ENCODE measurements around the gene BST2. TPM values are rescaled to one million over a fixed set of nuclear protein-coding genes. Genes with fewer than 3 reads are reported as not detected.

BST2 gene
- total RNA-seq, 2 experiments from 2014 or later: 16.1 to 16.8 TPM

GRCh38 chr19:17421942-17422341 is 16.5 kb upstream of the BST2 start:
- Mint-ChIP-seq H3K4me1 (ENCODE audit: low read depth) (peaks cover 19% of the 10 kb centered on the region), H3K36me3 (ENCODE audit: low read depth) (peaks cover 14% of the 10 kb centered on the region), H3K27ac (no peak overlapping the region), H3K9me3 (no peaks in the 10 kb centered on the region), H3K27me3 (no peaks in the 10 kb centered on the region), H3K4me3 (peak overlapping the region; percentile 28)
- ATAC-seq (ENCODE audit: poor library complexity) (no peak), DNase-seq (no peak)
- Histone ChIP-seq H3K27ac (ENCODE audit: low read depth in 1 of 2, low read length in 2 of 2) (no peak overlapping the region), H3K4me3 (ENCODE audit: low read length) (no peak overlapping the region), H3K27me3 (ENCODE audit: control insufficient read depth in 1 of 2, insufficient read depth in 2 of 2, low read length in 2 of 2) (no peaks in the 10 kb centered on the region), H3K4me1 (ENCODE audit: insufficient read depth, low read length) (peaks cover 27% of the 10 kb centered on the region), H3K36me3 (ENCODE audit: insufficient read depth, low read length) (peaks cover 13% of the 10 kb centered on the region), H3K9me3 (ENCODE audit: control insufficient read depth in 1 of 2, insufficient read depth in 1 of 2, low read length in 2 of 2) (no peaks in the 10 kb centered on the region)
- ChIA-PET CTCF (no interaction called here), POLR2A (no interaction called here)
- no peak for TF ChIP-seq CTCF (IDR thresholded peaks at IDR 0.05)
- intact Hi-C loops (cut with DNase I, micrococcal nuclease): loop anchor here in 1 of 2 experiments (2.0 kb wide), 1 partner anchor 47 kb away; no protein-coding TSS in a partner anchor

- H3K9me3 ChIP-seq (ENCODE audit: control insufficient read depth in 1 of 2, insufficient read depth in 1 of 2, low read length in 2 of 2): no peaks in the 10 kb centered on the region
- ChIA-PET POLR2A (interaction anchor here (1.6 to 1.9 kb wide), 4 partner anchors 14 to 153 kb away, joined by 4 to 26 read pairs (median 7); partner anchors contain the start of genes BABAM1, BST2 and SLC27A1), CTCF (interaction anchor here (2.0 to 2.8 kb wide), 2 partner anchors 15 to 34 kb away, joined by 8 read pairs; partner anchors contain the start of gene BST2)
- peaks cover 19% of the 10 kb centered on the region for H3K36me3 ChIP-seq (ENCODE audit: insufficient read depth, low read length)
- intact Hi-C loops (cut with DNase I, micrococcal nuclease): loop anchor here in 1 of 2 experiments (2.0 kb wide), 1 partner anchor 48 kb away; no protein-coding TSS in a partner anchor
- peaks cover 14% of the 10 kb centered on the region for H3K36me3 Mint-ChIP-seq (ENCODE audit: low read depth)
- peaks cover 19% of the 10 kb centered on the region for H3K4me1 Mint-ChIP-seq (ENCODE audit: low read depth)
- no peaks in the 10 kb centered on the region for H3K27me3 ChIP-seq (ENCODE audit: control insufficient read depth in 1 of 2, insufficient read depth in 2 of 2, low read length in 2 of 2)
- H3K4me1 ChIP-seq (ENCODE audit: insufficient read depth, low read length): peaks cover 27% of the 10 kb centered on the region
- H3K27ac Mint-ChIP-seq: no peak overlapping the region
- no peaks in the 10 kb centered on the region for H3K9me3 Mint-ChIP-seq
- peak overlapping the region; percentile 84 for H3K4me3 ChIP-seq (ENCODE audit: low read length)
- TF ChIP-seq CTCF (IDR thresholded peaks at IDR 0.05): no peak
- H3K27me3 Mint-ChIP-seq: no peaks in the 10 kb centered on the region
- H3K27ac ChIP-seq (ENCODE audit: low read depth in 1 of 2, low read length in 2 of 2): no peak overlapping the region
- peak overlapping the region; percentile 94 for H3K4me3 Mint-ChIP-seq
- no peak for ATAC-seq (ENCODE audit: poor library complexity)
- peak in 8 of 14 experiments; percentile 10 to 59 (median 37) for DNase-seq
These were observed 15.1 kb upstream of the BST2 start for GRCh38 chr19:17420475-17420924.

GRCh38 chr19:17419621-17420474 is 14.4 kb upstream of the BST2 start, which contains the start of gene MVB12A:
Gene MVB12A (plus strand): TSS chr19:17420047. CDS start chr19:17420136, 89 bp downstream.
- H3K4me1 Mint-ChIP-seq (ENCODE audit: low read depth): peaks cover 19% of the 10 kb centered on the region
- H3K4me1 ChIP-seq (ENCODE audit: insufficient read depth, low read length): peaks cover 23% of the 10 kb centered on the region

More at GRCh38 chr19:17419621-17420474, 14.4 kb upstream of the BST2 start, which contains the start of gene MVB12A:
- intact Hi-C loops (cut with DNase I, micrococcal nuclease): loop anchor here in 1 of 2 experiments (1.0 to 2.0 kb wide), 2 partner anchors 49 to 83 kb away; partner anchors contain the start of gene GTPBP3
- peaks cover 18% of the 10 kb centered on the region for H3K36me3 Mint-ChIP-seq (ENCODE audit: low read depth)
- ChIA-PET POLR2A (interaction anchor here (0.6 to 1.9 kb wide), 23 partner anchors 14 to 1048 kb away, joined by 3 to 26 read pairs (median 4); partner anchors contain the start of genes ANO8, BABAM1, BST2 and DDA1), CTCF (interaction anchor here (0.6 to 2.8 kb wide), 5 partner anchors 14 to 76 kb away, joined by 3 to 8 read pairs (median 8); partner anchors contain the start of gene BST2)
- peak within 1 kb of the TSS; percentile 80 for H3K27ac Mint-ChIP-seq
- Histone ChIP-seq H3K36me3 (ENCODE audit: insufficient read depth, low read length) (peaks cover 25% of the 10 kb centered on the region), H3K4me3 (ENCODE audit: low read length) (peak within 1 kb of the TSS; percentile 84), H3K27me3 (ENCODE audit: control insufficient read depth in 1 of 2, insufficient read depth in 2 of 2, low read length in 2 of 2) (no peaks in the 10 kb centered on the region), H3K9me3 (ENCODE audit: control insufficient read depth in 1 of 2, insufficient read depth in 1 of 2, low read length in 2 of 2) (no peaks in the 10 kb centered on the region), H3K27ac (ENCODE audit: low read depth in 1 of 2, low read length in 2 of 2) (peak within 1 kb of the TSS in 1 of 2 donors; percentile 32)
- no peaks in the 10 kb centered on the region for H3K9me3 Mint-ChIP-seq
- ATAC-seq (ENCODE audit: poor library complexity) (peak; percentile 97), DNase-seq (peak; percentile 88 to 100 (median 95))
- no peaks in the 10 kb centered on the region for H3K27me3 Mint-ChIP-seq
- H3K4me3 Mint-ChIP-seq: peak within 1 kb of the TSS; percentile 94
- no peak for TF ChIP-seq CTCF (IDR thresholded peaks at IDR 0.05)

Measured in CD4-positive, alpha-beta T cell (primary cell).